Endodermal cell (in vitro differentiated cells): Measurements from ENCODE around the gene MED12. TPM values are rescaled to one million over a fixed set of nuclear protein-coding genes. Genes with fewer than 3 reads are reported as not detected.

ENCODE experiments used
- DNase-seq: peaks from one replicate; pipeline ENCODE4 v3.0.0-alpha.2; 2017
- H3K27ac ChIP-seq: 2 replicates; pipeline ENCODE4 v1.5.1; 2013; ENCODE audit warnings: mild to moderate bottlenecking, low read depth, low read length, moderate library complexity
- H3K27me3 ChIP-seq: 2 replicates; pipeline ENCODE4 v1.6.1; 2013; ENCODE audit warnings: mild to moderate bottlenecking, low read length, moderate library complexity; ENCODE audit not compliant: insufficient read depth, control insufficient read depth, poor library complexity, severe bottlenecking
- H3K36me3 ChIP-seq: 2 replicates; pipeline ENCODE4 v1.7.0; 2013; ENCODE audit warnings: mild to moderate bottlenecking, low read length, moderate library complexity; ENCODE audit not compliant: control insufficient read depth, insufficient read depth
- H3K4me1 ChIP-seq: one replicate; pipeline ENCODE4 v1.7.0; 2013; ENCODE audit warnings: low read length; ENCODE audit not compliant: control insufficient read depth, insufficient read depth
- H3K4me3 ChIP-seq: 2 replicates; pipeline ENCODE4 v1.5.1; 2013; ENCODE audit warnings: mild to moderate bottlenecking, low read length, moderate library complexity
- H3K9ac ChIP-seq: 2 replicates; pipeline ENCODE4 v1.6.1; 2013; ENCODE audit warnings: mild to moderate bottlenecking, low read length, moderate library complexity; ENCODE audit not compliant: poor library complexity, severe bottlenecking; ENCODE audit errors: extremely low read depth
- H3K9me3 ChIP-seq: 2 replicates; pipeline ENCODE4 v1.6.1; 2013; ENCODE audit warnings: mild to moderate bottlenecking, low read length, moderate library complexity; ENCODE audit not compliant: control insufficient read depth
- H3K27ac Mint-ChIP-seq: 2 replicates; pipeline ENCODE4 v1.8.0; 2020; ENCODE audit warnings: mixed read lengths
- H3K27me3 Mint-ChIP-seq: 2 replicates; pipeline ENCODE4 v1.8.0; 2021; ENCODE audit warnings: mild to moderate bottlenecking, mixed read lengths; ENCODE audit not compliant: insufficient read depth
- H3K36me3 Mint-ChIP-seq: 2 replicates; pipeline ENCODE4 v1.8.0; 2020; ENCODE audit warnings: low read depth, mixed read lengths
- H3K4me1 Mint-ChIP-seq: 2 replicates; pipeline ENCODE4 v1.8.0; 2020; ENCODE audit warnings: mixed read lengths
- H3K4me3 Mint-ChIP-seq: 2 replicates; pipeline ENCODE4 v1.8.0; 2020; ENCODE audit warnings: mild to moderate bottlenecking, moderate library complexity, mixed read lengths
- H3K9me3 Mint-ChIP-seq: 2 replicates; pipeline ENCODE4 v1.8.0; 2020; ENCODE audit warnings: mild to moderate bottlenecking, mixed read lengths
- WGBS, 2 experiments: methylation state at CpG; one replicate each; pipeline versions ENCODE4 v1.1.5 to v1.1.7; 2013; ENCODE audit warnings: missing lambda C conversion rate in 2 of 2, mixed read lengths in 1 of 2; ENCODE audit not compliant: insufficient coverage in 1 of 2, insufficient read length in 1 of 2; 5-methylcytosine and 5-hydroxymethylcytosine counted together
- total RNA-seq, 2 donors: library from RNA; stranded (reverse); fragmentation: NEBNext Ultra II Directional in 1 of 2; extraction: Animal tissue kit (Norgen Biotek cat#: 25700) in 1 of 2; gene quantifications; 2 replicates in 1 of 2; 3 replicates in 1 of 2; pipeline ENCODE4 v1.2.1, GENCODE V29; 2021
- TF ChIP-seq, protein P1 (sequence below): fragments of 200-600 bp; sonication (generic); conservative IDR thresholded peaks from 2 replicates; pipeline ENCODE4 v1.5.0; 2021; ENCODE audit warnings: antibody characterized with exemption, mild to moderate bottlenecking

Gene MED12
- total RNA-seq, 2 donors from 2014 or later = 57.8 to 60.8 TPM

DNA sequence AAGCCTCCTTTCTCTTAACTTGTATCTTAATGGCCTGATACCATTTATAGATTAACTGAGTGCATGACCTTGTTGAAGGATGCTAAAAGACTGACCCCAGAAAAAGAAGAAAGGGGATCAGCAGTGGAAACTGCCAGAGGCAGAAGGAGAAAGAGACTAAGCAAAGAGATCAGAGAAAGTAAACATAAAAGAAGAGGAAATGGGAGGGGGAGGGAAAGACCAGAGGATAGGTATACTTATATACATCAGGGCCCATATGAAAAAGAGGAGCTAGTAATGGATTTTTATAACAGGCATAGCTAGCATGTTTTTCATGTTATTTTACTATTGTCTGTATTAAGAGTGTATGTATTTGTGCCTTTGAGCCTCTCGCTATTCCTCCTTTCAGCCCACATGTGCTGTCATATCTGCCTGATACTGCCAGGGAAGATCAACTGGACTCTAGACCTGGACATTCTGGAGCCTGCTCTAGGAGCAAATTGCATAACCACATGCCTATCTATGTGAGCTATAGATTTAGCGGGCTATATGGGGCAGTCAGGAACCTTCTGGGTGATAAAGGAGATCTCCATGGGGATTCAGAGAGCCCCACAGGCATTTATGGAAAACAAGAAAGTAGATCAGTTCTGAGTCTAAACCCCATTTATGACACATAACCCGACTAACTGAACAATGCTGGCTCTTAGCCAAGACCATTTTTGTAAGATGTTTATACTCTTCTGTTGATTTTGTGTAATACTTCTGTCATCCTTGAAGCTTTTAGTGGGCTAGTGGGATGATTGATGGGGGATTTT lies 36.9 kb upstream of the MED12 start:
- peaks cover 30% of the 10 kb centered on the region for H3K9me3 Mint-ChIP-seq
- Histone ChIP-seq H3K27ac (no peak overlapping the region), H3K4me3 (no peak overlapping the region), H3K9me3 (no peaks in the 10 kb centered on the region), H3K9ac (no peak overlapping the region), H3K36me3 (no peaks in the 10 kb centered on the region), H3K27me3 (no peaks in the 10 kb centered on the region), H3K4me1 (no peaks in the 10 kb centered on the region)
- no peak overlapping the region for H3K27ac Mint-ChIP-seq
- H3K36me3 Mint-ChIP-seq = no peaks in the 10 kb centered on the region
- H3K27me3 Mint-ChIP-seq = peaks cover 2% of the 10 kb centered on the region
- TF ChIP-seq, protein P1, sequence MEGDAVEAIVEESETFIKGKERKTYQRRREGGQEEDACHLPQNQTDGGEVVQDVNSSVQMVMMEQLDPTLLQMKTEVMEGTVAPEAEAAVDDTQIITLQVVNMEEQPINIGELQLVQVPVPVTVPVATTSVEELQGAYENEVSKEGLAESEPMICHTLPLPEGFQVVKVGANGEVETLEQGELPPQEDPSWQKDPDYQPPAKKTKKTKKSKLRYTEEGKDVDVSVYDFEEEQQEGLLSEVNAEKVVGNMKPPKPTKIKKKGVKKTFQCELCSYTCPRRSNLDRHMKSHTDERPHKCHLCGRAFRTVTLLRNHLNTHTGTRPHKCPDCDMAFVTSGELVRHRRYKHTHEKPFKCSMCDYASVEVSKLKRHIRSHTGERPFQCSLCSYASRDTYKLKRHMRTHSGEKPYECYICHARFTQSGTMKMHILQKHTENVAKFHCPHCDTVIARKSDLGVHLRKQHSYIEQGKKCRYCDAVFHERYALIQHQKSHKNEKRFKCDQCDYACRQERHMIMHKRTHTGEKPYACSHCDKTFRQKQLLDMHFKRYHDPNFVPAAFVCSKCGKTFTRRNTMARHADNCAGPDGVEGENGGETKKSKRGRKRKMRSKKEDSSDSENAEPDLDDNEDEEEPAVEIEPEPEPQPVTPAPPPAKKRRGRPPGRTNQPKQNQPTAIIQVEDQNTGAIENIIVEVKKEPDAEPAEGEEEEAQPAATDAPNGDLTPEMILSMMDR = no peak
- no peak overlapping the region for H3K4me3 Mint-ChIP-seq
- H3K4me1 Mint-ChIP-seq = no peaks in the 10 kb centered on the region
- WGBS, 2 experiments = 93 to 100% methylated on average over 1 to 3 of the region's 3 CpGs
- no peak for DNase-seq

DNA sequence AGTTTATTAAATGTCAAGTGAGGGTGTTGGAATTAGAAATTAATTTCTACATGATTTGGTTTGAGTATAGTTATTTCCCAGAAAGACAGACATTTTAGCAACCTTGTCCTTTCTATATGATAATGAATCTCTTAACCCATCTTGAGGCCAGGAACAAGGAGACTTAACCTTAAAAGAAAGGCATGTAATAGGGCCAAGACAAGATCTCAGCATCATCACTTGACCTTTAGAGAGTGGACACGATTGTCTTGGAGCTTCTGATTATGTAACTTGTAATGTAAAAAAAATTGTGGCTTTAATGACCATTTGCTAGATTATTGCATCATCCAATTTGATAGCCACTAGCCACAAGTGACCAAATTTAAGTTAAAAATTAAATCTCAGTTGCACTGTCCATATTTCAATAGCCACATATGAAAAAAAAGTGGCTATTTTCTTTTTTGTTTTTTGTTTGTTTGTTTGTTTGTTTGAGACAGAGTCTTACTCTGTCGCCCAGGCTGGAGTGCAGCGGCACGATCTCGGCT lies 36.2 kb upstream of the MED12 start:
- H3K4me3 ChIP-seq = no peak overlapping the region
- Mint-ChIP-seq H3K4me1 (no peaks in the 10 kb centered on the region), H3K4me3 (no peak overlapping the region), H3K27ac (no peak overlapping the region), H3K27me3 (peaks cover 2% of the 10 kb centered on the region), H3K36me3 (no peaks in the 10 kb centered on the region), H3K9me3 (peaks cover 31% of the 10 kb centered on the region)
- TF ChIP-seq, protein P1 = no peak
- H3K9me3 ChIP-seq = no peaks in the 10 kb centered on the region
- no peak for DNase-seq
- 85% methylated on average over 5 of the region's 5 CpGs; no CpG with 5 or more reads in 1 of the 2 experiments for WGBS, 2 experiments
- H3K36me3 ChIP-seq = no peaks in the 10 kb centered on the region
- no peak overlapping the region for H3K9ac ChIP-seq
- H3K4me1 ChIP-seq = no peaks in the 10 kb centered on the region
- H3K27ac ChIP-seq = no peak overlapping the region
- H3K27me3 ChIP-seq = no peaks in the 10 kb centered on the region

DNA sequence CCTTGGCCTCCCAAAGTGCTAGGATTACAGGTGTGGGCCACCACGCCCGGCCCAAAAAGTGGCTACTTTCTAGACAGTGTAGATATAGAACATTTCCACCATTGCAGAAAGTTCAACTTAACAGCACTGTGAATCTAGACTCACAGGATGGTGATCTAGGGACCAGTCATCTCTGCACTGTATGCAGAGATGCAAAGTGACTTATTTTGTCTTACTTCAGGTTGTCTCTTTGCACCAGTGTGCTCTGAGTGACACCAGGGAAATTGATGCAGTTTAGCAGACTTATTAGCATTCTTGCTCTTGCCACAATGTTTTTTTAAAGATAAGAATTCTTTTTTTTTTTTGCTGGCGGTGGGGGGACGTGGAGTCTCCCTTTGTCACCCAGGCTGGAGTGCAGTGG lies 35.6 kb upstream of the MED12 start:
- H3K27me3 Mint-ChIP-seq = peaks cover 2% of the 10 kb centered on the region
- no peaks in the 10 kb centered on the region for H3K9me3 ChIP-seq
- DNase-seq = no peak
- peaks cover 31% of the 10 kb centered on the region for H3K9me3 Mint-ChIP-seq
- H3K9ac ChIP-seq = no peak overlapping the region
- no peak overlapping the region for H3K4me3 ChIP-seq
- H3K27ac ChIP-seq = no peak overlapping the region
- H3K4me3 Mint-ChIP-seq = no peak overlapping the region
- TF ChIP-seq, protein P1 = no peak
- H3K36me3 ChIP-seq = no peaks in the 10 kb centered on the region
- H3K36me3 Mint-ChIP-seq = no peaks in the 10 kb centered on the region
- H3K27ac Mint-ChIP-seq = no peak overlapping the region
- no peaks in the 10 kb centered on the region for H3K27me3 ChIP-seq
- no peaks in the 10 kb centered on the region for H3K4me1 Mint-ChIP-seq
- WGBS, 2 experiments = 92% methylated on average over 4 of the region's 4 CpGs; no CpG with 5 or more reads in 1 of the 2 experiments
- no peaks in the 10 kb centered on the region for H3K4me1 ChIP-seq
